HEK293T (cell line): ENCODE results near the gene TAOK1.
"Not testable (repeated sequence)": the region's sequence is repeated elsewhere in the genome, so short reads cannot be mapped to it uniquely, and the experiment has no call there.

Experiments used
- CTCF ChIA-PET: fragments of 350-600 bp; formaldehyde crosslinking; extraction: SDS; loops from one replicate; lab custom pipeline; 2021; ENCODE audit warnings: antibody characterized with exemption, inconsistent platforms; lab: Yijun Ruan, JAX
- POLR2A ChIA-PET: fragments of 350-600 bp; formaldehyde crosslinking; extraction: SDS; loops from one replicate; lab custom pipeline; 2020; ENCODE audit warnings: antibody characterized with exemption, inconsistent platforms; lab: Yijun Ruan, JAX
- DNase-seq: peaks from one replicate; pipeline ENCODE4 v3.0.0; 2012; ENCODE audit warnings: mixed read lengths; ENCODE audit errors: extremely low spot score
- ARNT ChIP-seq: fragments of 450-650 bp; IDR thresholded peaks from 2 replicates; pipeline ENCODE4 v1.6.1; 2017; ENCODE audit warnings: mild to moderate bottlenecking
- BHLHE40 ChIP-seq: fragments of 450-650 bp; IDR thresholded peaks from 2 replicates; pipeline ENCODE4 v1.6.1; 2016; ENCODE audit warnings: mild to moderate bottlenecking, moderate library complexity, borderline replicate concordance
- CTBP1 ChIP-seq: fragments of 450-650 bp; IDR thresholded peaks from 2 replicates; pipeline ENCODE4 v1.6.1; 2016; ENCODE audit warnings: borderline replicate concordance
- ELF4 ChIP-seq: fragments of 450-650 bp; IDR thresholded peaks from 2 replicates; pipeline ENCODE4 v1.6.1; 2017; ENCODE audit warnings: antibody characterized with exemption
- FOXA1 ChIP-seq: fragments of 450-650 bp; IDR thresholded peaks from 2 replicates; pipeline ENCODE4 v1.6.1; 2016; ENCODE audit warnings: mild to moderate bottlenecking
- FOXK2 ChIP-seq: fragments of 450-650 bp; IDR thresholded peaks from 2 replicates; pipeline ENCODE4 v1.6.1; 2016; ENCODE audit warnings: mild to moderate bottlenecking
- FOXM1 ChIP-seq: fragments of 450-650 bp; IDR thresholded peaks from 2 replicates; pipeline ENCODE4 v1.6.1; 2017; ENCODE audit warnings: mild to moderate bottlenecking, borderline replicate concordance
- HDGF ChIP-seq: fragments of 450-650 bp; IDR thresholded peaks from 2 replicates; pipeline ENCODE4 v1.6.1; 2017; ENCODE audit warnings: antibody characterized with exemption, borderline replicate concordance
- L3MBTL2 ChIP-seq: fragments of 450-650 bp; conservative IDR thresholded peaks from 2 replicates; pipeline ENCODE4 v1.6.1; 2016; ENCODE audit warnings: mild to moderate bottlenecking
- LEF1 ChIP-seq: fragments of 450-650 bp; IDR thresholded peaks from 2 replicates; pipeline ENCODE4 v1.6.1; 2017; ENCODE audit warnings: mild to moderate bottlenecking, borderline replicate concordance
- NFRKB ChIP-seq: fragments of 450-650 bp; IDR thresholded peaks from 2 replicates; pipeline ENCODE4 v1.6.1; 2016; ENCODE audit warnings: mild to moderate bottlenecking, moderate library complexity
- SP1 ChIP-seq: fragments of 450-650 bp; IDR thresholded peaks from 2 replicates; pipeline ENCODE4 v1.6.1; 2017
- SUZ12 ChIP-seq: fragments of 450-650 bp; IDR thresholded peaks from 2 replicates; pipeline ENCODE4 v1.6.1; 2016; ENCODE audit warnings: mild to moderate bottlenecking
- TARDBP ChIP-seq: fragments of 450-650 bp; IDR thresholded peaks from 2 replicates; pipeline ENCODE4 v1.6.1; 2016
- ZNF384 ChIP-seq: fragments of 450-650 bp; IDR thresholded peaks from 2 replicates; pipeline ENCODE4 v1.6.1; 2016
- TF ChIP-seq, protein P1 (sequence below): fragments of 450-650 bp; IDR thresholded peaks from 2 replicates; pipeline ENCODE4 v1.6.1; 2016

Gene TAOK1

DNA sequence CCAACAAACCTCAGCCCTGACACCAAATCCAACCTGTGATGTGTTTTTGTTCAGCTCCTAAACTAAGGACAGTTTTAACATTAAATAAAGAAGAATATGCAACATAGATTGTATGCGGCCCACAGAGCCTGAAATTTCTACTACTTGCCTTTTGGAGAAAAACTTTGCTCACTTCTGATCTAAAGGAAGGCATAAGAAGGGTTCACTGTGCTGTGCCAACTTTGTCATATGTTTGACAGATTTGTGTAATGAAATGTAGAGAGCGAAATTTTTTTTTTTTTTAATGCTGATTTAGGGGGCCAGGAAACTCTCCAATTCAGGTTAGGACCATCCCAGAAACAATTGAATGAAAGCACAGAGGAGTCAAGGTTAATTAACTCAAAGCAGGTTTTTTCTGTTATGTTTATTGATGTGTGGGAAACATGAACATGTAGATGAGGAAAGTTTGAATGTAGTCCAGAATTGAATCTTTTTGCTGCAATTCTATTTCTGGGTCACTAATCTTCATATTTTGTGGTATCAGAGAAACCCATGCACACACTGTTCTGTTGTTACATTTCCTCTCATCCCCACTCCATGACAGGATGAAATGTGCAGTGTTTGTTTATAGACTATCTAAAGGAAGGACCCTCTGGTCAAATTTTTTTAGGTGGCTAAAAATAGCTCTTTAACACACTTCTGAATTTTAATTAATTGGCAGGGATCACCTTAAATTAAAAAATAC is 71.5 kb downstream of the TAOK1 start:
- ChIA-PET CTCF (interaction anchor here (0.6 to 0.9 kb wide), 2 partner anchors 10 to 51 kb away, joined by 3 read pairs; no protein-coding TSS in a partner anchor), POLR2A (no interaction called here)
- DNase-seq, result no peak
- no peak for TF ChIP-seq TARDBP
- no peak for TF ChIP-seq HDGF
- no peak for TF ChIP-seq SP1
- no peak for TF ChIP-seq CTBP1

DNA sequence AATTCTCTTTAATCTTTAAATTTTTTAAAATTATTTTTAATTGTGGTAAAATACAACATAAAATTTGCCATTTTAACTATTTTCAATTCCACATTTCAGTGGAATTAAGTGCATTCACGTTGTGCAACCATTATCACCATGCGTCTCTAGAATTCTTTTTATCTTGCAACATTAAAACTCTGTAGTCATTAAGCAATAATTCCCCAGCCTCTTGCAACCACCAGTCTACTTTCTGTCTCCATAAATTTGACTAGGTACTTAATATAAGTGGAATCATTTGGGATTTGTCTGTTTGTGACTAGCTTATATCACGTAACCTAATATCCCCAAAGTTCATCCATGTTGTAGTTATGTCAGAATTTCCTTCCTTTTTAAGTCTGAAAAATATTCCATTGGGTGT is 79.1 kb downstream of the TAOK1 start:
- DNase-seq, result no peak
- TF ChIP-seq BHLHE40 (no peak), LEF1 (no peak), HDGF (no peak)
- TF ChIP-seq, protein P1, sequence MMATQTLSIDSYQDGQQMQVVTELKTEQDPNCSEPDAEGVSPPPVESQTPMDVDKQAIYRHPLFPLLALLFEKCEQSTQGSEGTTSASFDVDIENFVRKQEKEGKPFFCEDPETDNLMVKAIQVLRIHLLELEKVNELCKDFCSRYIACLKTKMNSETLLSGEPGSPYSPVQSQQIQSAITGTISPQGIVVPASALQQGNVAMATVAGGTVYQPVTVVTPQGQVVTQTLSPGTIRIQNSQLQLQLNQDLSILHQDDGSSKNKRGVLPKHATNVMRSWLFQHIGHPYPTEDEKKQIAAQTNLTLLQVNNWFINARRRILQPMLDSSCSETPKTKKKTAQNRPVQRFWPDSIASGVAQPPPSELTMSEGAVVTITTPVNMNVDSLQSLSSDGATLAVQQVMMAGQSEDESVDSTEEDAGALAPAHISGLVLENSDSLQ, result no peak
- CTCF ChIA-PET, result no interaction called here
- POLR2A ChIA-PET, result no interaction called here

DNA sequence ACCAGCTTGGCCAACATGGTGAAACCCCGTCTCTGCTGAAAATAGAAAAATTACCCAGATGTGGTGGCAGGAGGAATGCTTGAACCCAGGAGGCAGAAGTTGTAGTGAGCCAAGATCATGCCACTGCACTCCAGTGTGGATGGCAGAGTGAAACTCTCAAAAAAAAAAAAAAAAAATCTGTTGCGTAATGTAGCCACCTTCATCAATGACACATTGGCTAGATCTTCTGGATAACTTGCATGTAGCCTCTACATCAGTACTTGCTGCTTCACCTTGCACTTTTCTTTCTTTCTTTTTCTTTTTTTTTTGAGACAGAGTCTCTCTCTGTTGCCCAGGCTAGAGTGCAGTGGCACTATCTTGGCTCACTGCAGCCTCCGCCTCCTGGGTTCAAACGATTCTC is 83.3 kb downstream of the TAOK1 start:
- DNase-seq, POLR2A ChIA-PET: not testable (repeated sequence)
- CTCF ChIA-PET, result interaction anchor here (1.2 kb wide), 1 partner anchor 103 kb away, joined by 3 read pairs; no protein-coding TSS in a partner anchor

DNA sequence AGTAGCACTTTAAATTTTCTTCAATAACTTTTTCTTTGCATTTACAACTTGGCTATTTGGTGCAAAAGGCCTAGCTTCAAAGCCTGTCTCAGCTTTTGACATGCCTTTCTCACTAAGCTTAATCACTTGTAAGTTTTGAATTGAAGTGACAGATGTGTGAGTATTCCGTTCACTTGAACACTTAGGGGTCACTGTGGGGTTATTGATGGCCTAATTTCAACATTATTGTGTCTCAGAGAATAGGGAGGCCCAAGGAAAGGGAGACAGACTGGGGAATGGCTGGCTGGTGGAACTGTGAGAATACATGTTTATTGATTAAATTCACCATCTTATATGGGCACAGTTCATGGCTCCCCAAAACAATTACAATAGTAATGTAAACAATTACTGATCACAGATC is 84.1 kb downstream of the TAOK1 start:
- TF ChIP-seq ARNT, result no peak
- no peak for TF ChIP-seq TARDBP
- no peak for TF ChIP-seq L3MBTL2
- no peak for TF ChIP-seq ZNF384
- no peak for TF ChIP-seq CTBP1
- no peak for TF ChIP-seq LEF1
- no peak for TF ChIP-seq SUZ12
- no peak for TF ChIP-seq FOXK2
- no peak for TF ChIP-seq FOXM1
- TF ChIP-seq ELF4, result no peak
- TF ChIP-seq FOXA1, result no peak
- no peak for TF ChIP-seq SP1
- TF ChIP-seq, protein P1, result no peak
- no peak for TF ChIP-seq NFRKB
- TF ChIP-seq BHLHE40, result no peak
- TF ChIP-seq HDGF, result no peak
- DNase-seq, result no peak
- ChIA-PET CTCF (interaction anchor here (1.2 kb wide), 1 partner anchor 104 kb away, joined by 3 read pairs; no protein-coding TSS in a partner anchor), POLR2A (no interaction called here)

DNA sequence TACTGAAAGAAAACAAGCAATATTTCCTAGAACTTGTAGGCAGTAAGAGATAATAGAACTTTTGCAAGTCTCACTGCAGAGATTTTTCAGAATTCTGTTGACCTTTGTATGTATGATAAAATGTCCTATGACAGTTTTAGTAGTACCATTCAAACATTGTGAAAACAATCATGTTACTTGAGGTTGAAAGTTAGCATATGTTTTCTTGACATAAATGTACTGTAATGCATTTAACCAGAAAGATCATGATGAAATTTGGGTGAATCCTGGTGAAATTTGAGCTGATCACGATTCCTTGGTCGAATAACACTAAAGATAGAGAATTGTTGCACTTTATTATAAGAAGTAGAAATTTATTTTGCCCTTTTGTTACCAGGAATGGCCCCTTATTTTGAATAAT is 85.7 kb downstream of the TAOK1 start:
- ChIA-PET POLR2A (no interaction called here), CTCF (no interaction called here)

DNA sequence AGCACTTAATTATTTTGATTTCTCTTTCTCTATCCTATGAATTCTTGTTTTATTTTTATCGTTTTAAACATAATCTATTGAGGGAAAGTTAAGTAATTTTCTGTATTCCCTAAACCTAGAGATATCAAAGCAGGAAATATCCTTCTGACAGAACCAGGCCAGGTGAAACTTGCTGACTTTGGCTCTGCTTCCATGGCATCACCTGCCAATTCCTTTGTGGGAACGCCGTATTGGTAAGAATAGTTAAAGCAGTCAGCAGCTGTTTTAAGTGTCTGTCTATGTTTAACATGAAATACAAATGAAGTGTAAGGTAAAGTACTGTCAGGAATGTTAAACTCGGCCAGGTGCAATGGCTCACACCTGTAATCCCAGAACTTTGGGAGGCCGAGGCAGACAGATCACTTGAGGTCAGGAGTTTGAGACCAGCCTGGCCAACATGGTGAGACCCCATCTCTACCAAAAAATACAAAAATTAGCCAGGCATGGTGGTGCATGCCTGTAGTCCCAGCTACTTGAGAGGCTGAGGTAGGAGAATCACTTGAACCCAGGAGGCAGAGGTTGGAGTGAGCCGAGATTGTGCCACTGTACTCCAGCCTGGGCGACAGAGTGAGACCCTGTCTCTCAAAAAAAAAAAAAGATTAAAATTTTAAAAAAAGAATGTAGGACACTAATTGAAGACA is 90.2 kb downstream of the TAOK1 start:
- CTCF ChIA-PET, result interaction anchor here (0.6 to 0.8 kb wide), 2 partner anchors 102 to 106 kb away, joined by 5 to 12 read pairs; no protein-coding TSS in a partner anchor
- DNase-seq, POLR2A ChIA-PET: not testable (repeated sequence)

More for the DNA sequence above, 85.7 kb downstream of the TAOK1 start:
- DNase-seq, result no peak
- no peak for TF ChIP-seq FOXA1
- no peak for TF ChIP-seq NFRKB
- TF ChIP-seq ARNT, result no peak
- TF ChIP-seq FOXM1, result no peak
- TF ChIP-seq SP1, result no peak
- TF ChIP-seq L3MBTL2, result no peak
- no peak for TF ChIP-seq SUZ12
- TF ChIP-seq TARDBP, result no peak
- no peak for TF ChIP-seq ZNF384
- TF ChIP-seq LEF1, result no peak
- no peak for TF ChIP-seq FOXK2
- no peak for TF ChIP-seq CTBP1
- TF ChIP-seq, protein P1, result no peak
- TF ChIP-seq BHLHE40, result no peak
- no peak for TF ChIP-seq HDGF
- no peak for TF ChIP-seq ELF4

DNA sequence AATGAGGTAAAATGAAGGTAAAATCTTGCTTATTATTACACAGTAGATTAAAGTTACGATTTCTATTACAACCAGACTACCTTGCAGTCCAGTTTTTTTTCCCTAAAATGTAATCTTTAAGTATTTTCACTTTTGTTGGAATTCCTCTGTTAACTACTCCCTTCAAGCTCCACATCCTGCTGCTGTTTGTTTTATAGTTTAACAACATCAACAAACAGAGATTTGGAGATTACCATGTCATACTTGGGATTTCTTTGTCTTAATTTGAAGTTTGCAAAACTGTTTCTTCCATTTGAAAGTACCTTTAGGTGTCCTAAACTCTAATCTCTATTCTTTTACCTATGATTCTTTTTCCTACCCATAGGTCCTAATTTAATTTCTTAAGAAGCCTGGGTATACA is 93.3 kb downstream of the TAOK1 start:
- POLR2A ChIA-PET, result no interaction called here
- CTCF ChIA-PET, result interaction anchor here (0.6 kb wide), 2 partner anchors 10 to 43 kb away, joined by 3 read pairs; no protein-coding TSS in a partner anchor
- TF ChIP-seq BHLHE40 (no peak), FOXA1 (no peak), FOXK2 (no peak), SUZ12 (no peak), HDGF (no peak), ZNF384 (no peak), ARNT (no peak), FOXM1 (no peak), LEF1 (no peak), CTBP1 (no peak), SP1 (no peak), ELF4 (no peak), NFRKB (no peak), TARDBP (no peak), L3MBTL2 (no peak)
- TF ChIP-seq, protein P1, result no peak

More for the DNA sequence above, 93.3 kb downstream of the TAOK1 start:
- no peak for DNase-seq
